Measurements from ENCODE around the gene FCRL2.
A peak's percentile ranks its signal among the peaks of the same experiment; 100 is the strongest.
"Not testable (repeated sequence)": the region's sequence is repeated elsewhere in the genome, so short reads cannot be mapped to it uniquely, and the experiment has no call there.

The FCRL2 gene

DNA sequence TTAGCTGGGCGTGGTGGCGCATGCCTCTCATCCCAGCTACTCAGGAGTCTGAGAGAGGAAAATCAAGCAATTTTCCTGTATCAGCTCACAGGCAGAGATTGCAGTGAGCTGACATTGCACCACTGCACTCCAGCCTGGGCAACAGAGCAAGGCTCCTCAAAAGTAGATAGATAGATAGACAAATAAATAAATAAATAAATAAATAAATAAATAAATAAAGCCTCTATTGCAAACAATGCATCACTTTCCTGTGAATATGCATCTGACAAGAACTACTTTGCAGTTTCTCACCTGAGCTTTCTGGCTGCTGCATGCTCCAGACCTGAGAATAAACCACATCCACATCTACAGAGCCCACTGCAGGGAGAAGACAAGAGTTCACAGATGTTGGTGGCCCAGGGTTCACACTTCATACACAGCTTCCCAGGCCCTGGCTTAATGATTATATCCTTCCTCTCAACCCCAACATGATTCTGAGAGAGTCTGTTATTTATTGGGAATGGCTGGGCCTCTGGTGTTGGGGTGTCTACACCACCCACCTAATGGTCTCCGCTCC is 28.6 kb downstream of the FCRL2 start:
- no peak for DNase-seq

DNA sequence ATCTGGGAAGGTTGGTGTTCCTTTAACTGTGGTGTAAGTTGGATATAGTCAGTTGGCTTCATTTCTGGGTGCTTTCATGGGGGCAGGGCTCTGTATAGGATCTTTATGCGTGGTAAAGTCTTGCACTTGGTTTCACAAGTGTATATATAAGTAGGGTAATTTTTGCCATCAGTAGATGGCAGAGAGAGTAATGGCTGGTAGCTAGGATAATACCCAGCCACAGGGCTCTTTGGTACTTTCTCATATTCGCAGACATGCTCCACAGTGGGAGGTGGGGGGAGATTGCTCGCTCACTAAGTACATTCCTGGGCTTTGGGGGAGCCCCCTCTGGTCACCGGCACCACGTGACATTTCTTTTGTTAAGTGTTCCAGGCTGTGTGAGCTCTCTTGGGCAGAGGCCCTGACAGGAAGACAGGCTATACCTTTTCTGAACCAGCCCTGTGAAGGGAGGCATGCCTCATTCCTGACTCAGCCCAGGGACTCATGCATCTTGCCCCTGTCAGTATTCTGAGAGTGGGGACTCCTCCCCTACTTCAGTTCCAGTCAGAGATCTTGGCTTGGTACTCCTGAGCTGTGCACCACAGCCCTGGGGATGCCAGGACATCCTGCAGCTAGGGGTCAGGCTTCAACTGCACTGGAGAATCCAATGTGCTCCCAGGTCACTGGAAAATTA is 37.6 kb downstream of the FCRL2 start:
- DNase-seq: no peak

DNA sequence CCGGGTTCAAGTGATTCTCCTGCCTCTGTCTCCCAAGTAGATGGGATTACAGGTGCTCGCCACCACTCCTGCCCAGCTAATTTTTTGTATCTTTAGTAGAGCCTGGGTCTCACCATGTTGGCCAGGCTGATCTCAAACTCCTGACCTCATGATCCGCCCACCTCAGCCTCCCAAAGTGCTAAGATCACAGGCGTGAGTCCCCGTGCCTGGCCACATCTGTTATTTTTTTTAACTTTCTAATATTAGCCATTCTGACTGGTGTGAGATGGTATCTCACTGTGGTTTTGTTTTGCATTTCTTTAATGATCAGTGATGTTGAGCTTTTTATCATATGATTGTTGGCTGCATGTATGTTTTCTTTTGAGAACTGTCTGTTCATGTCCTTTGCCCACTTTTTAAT is 40.9 kb downstream of the FCRL2 start:
- DNase-seq: not testable (repeated sequence)

- peak in 1 of 2 donors; percentile 16 for DNase-seq
These were observed 42.6 kb downstream of the FCRL2 start for GRCh38 chr1:157734321-157734720.

DNA sequence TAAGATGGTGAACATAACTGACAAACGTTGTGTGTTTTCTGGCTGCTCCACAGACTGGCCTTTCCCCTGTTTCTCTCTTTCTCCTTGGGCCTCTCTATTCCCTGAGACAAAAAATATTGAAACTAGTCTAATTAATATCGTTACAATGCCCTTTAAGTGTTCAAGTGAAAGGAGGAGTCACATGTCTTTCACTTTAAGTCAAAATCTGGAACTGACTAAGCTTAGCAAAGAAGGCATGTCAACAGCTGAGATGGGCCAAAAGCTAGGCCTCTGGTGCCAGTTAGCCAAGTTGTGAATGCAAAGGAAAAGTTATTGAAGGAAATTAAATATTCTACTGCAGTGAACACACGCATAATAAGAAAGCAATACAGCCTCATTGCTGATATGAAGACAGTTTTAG is 44.2 kb downstream of the FCRL2 start:
- DNase-seq: no peak

GRCh38 chr1:157725221-157725577 is 51.7 kb downstream of the FCRL2 start:
- DNase-seq: peak; percentile 58 to 64

- no peak for DNase-seq
These were observed 52.3 kb downstream of the FCRL2 start for GRCh38 chr1:157724537-157725220.

DNA sequence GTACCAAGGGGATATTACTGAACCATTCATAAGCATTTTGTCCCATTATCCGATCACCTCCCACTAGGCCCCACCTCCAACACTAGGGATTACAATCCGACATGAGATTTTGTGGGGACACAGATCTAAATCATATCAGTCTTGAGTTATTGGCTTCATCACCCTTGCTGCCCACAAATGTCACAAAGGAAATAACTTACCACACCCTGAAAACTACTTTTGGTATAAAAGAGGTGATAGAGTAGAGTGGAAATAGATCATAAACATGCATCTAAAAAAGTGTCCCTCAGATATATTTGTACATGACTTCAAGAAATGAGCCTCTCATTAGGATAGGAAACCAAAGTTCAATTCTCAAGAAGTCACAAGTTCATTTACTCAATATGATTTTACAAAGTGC is 53.8 kb downstream of the FCRL2 start:
- peak in 1 of 2 donors; percentile 35 for DNase-seq

DNA sequence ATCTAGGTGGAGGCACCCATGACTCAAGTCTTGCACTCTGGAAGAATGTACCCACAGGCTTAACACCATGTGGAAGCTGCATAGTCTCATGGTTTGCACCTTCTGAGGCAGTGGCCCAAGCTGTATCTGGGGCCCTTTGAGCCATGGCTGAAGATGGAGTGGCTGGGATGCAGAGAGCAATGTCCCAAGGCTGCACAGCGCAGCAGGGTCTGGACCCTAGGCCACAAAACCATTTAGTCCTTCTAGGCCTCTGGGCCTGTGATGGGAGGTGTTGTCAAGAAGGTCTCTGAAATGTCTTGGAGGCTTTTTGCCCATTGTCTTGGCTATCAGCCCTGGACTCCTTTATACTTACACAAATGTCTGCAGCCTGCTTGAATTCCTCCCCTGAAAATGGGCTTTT is 54.9 kb downstream of the FCRL2 start:
- DNase-seq: no peak

- no peak for DNase-seq
These were observed 61.2 kb downstream of the FCRL2 start for GRCh38 chr1:157715736-157716135.

DNA sequence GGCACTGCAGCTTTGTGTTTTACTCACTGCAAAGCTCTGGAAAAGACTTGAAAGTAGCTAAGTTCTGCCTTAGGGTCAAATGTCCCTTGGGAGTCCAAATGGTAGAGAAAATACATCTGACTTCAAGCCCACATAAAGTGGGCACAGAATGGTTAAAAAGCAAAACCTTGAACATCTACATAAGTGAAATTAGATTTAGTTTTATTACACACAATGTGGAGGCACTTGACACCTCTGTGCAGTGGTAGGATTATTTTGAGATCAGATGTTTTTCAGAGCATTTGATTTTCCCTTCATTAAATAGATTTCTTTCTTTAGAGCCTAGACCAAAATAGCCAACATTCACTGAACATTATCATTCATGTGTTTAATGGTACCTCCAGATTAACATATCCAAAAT is 65.1 kb downstream of the FCRL2 start:
- no peak for DNase-seq

GRCh38 chr1:157704878-157705277 is 72.1 kb downstream of the FCRL2 start:
- no peak for DNase-seq

DNA sequence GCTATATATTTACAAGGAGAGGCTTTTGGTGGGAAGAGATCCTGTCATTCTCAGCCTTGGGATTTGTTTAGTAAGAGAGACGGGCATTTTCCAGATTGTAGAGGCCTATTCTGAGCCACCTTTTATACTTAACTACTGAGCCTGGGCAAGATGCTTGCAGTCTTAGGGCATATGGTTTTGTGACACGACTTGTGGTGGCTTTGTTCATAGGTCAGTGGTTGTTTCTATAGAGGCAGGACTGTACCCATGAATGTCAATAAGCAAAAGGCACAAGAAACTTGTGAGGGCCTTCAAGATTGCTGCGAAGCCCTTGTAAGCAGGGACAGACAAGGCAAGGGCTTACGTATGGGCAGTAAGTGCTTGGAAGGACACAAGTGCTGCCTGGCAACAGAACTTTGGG is 73.0 kb downstream of the FCRL2 start:
- no peak for DNase-seq

GRCh38 chr1:157702308-157702825 is 74.6 kb downstream of the FCRL2 start:
- no peak for DNase-seq

DNA sequence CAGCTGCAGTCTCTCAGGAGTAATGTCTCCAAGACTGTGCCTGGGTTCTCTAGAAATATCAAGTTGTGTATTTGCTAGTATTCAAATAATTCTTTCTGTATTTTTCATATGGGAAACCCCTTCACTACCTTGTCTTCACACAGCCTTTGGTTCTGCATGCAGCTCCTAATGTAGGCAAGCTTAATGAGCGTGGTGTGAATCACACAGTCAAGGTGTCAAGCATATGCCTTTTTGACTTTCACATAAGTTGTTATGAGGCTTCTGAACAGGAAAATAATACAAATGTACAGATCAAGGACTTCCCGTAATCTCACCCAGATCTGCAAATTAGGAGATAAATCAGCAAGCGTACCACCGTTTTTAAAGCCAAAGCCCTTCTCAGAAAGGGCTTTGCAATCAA is 76.2 kb downstream of the FCRL2 start, which contains the start of gene FCRL3:
FCRL3 (minus strand) TSS at position 38 of the 400 bp plus-strand sequence. CDS start 280 bp downstream, outside the sequence.
- DNase-seq: peak; percentile 23 to 38

DNA sequence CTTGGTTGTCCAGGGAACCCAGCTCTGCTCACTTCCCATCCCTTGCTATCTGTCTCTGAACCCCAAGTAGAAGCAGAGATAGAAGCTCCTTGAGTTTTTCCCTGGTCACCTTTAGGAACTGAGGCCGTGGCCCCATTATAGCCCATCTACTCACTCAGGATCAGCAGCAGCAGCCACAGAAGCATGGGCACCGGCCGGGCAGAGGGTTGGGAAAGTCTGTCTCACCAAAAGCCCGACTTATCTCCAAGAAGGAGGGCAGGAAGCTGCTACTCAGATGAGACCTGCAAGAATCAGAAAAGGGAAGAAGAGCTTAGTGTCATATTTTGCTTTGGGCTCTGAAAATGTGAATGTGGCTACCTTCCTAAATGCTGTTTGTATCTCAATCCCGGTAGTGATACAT is 76.6 kb downstream of the FCRL2 start:
- no peak for DNase-seq

- DNase-seq: no peak
These were observed 79.0 kb downstream of the FCRL2 start for GRCh38 chr1:157697781-157698569.

DNA sequence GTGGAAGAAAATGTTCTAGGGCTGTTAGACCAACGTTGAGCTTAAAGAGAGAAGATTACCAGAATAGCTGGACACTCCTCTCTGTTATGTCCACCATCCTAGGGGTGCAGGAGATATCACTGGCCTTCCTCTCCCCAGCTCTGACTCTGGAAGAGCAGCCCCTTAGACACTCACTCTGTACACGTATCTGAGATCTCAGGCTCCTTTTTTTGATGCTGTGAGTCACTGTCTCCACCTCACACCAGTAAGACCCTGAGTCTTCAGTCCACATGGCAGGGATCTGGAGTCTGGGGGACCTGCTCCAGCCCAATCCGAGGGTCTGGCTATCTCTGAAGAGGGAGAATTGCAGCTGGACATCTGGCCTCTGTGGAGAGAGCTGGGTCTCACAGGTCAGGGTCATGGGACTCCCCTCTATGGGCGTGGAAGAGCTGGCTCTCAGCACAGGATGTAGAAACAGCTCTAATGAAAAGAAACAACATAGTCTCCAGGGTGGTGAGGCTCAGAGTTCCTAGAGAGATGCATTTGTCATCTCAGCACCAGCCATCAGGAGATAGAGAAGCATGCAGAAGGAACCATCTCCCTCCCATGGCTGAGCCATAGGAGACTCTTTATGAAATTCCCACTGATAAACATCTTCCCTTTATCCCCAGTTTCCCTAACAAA is 79.8 kb downstream of the FCRL2 start:
- no peak for DNase-seq
